AG10803 (cell line): ENCODE data around the gene ANHX.

Experiments
- DNase-seq: peaks from one replicate; pipeline ENCODE4 v3.0.0; 2010; ENCODE audit warnings: low read depth
- H3K4me3 ChIP-seq: 2 replicates; pipeline ENCODE4 v1.5.1; 2011; ENCODE audit warnings: mild to moderate bottlenecking, low read length, control low read depth
- TF ChIP-seq, protein P1 (sequence below): conservative IDR thresholded peaks from 2 replicates; pipeline ENCODE4 v1.5.1; 2011; ENCODE audit warnings: mild to moderate bottlenecking, low read length, control low read depth, inconsistent platforms

Gene ANHX

DNA sequence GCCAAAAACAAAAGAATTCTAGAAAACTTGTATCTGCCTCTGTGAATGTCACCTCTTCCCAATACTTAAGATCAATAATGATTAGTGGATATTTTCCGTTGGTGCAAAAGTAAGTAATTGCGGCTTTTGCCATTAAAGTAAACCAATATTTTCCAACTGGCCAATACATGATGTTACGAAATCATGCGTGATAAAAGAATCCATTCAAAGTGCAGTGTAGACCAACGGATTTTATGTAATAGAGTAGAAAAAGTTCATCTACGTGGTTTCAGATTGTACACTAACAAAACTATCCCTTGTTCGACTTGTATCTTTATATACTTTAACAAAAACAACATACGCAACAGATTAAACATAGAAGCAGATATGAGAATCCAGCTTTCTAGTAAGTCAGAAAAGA lies 55.0 kb downstream of the ANHX start:
- no peak overlapping the region for H3K4me3 ChIP-seq
- TF ChIP-seq, protein P1, sequence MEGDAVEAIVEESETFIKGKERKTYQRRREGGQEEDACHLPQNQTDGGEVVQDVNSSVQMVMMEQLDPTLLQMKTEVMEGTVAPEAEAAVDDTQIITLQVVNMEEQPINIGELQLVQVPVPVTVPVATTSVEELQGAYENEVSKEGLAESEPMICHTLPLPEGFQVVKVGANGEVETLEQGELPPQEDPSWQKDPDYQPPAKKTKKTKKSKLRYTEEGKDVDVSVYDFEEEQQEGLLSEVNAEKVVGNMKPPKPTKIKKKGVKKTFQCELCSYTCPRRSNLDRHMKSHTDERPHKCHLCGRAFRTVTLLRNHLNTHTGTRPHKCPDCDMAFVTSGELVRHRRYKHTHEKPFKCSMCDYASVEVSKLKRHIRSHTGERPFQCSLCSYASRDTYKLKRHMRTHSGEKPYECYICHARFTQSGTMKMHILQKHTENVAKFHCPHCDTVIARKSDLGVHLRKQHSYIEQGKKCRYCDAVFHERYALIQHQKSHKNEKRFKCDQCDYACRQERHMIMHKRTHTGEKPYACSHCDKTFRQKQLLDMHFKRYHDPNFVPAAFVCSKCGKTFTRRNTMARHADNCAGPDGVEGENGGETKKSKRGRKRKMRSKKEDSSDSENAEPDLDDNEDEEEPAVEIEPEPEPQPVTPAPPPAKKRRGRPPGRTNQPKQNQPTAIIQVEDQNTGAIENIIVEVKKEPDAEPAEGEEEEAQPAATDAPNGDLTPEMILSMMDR: no peak
- no peak for DNase-seq

- DNase-seq: no peak
- no peak overlapping the region for H3K4me3 ChIP-seq
- TF ChIP-seq, protein P1: no peak
These were observed 60.8 kb downstream of the ANHX start for GRCh38 chr12:133174901-133175300.

- H3K4me3 ChIP-seq: no peak overlapping the region
- no peak for DNase-seq
- TF ChIP-seq, protein P1: no peak
These were observed 63.2 kb downstream of the ANHX start for GRCh38 chr12:133172491-133172890.
